Stomach (tissue), 9 donors: ENCODE results near the gene SDR9C7. TPM values are rescaled to one million over a fixed set of nuclear protein-coding genes. Genes with fewer than 3 reads are reported as not detected.
"Not testable (repeated sequence)": the region's sequence is repeated elsewhere in the genome, so short reads cannot be mapped to it uniquely, and the experiment has no call there.

ENCODE experiments used
- DNase-seq, 2 donors: peaks; one replicate each; pipeline versions ENCODE4 v3.0.0 to v3.0.0-alpha.2; 2013 to 2019
- H3K27ac ChIP-seq, 5 donors: fragments of 200-600 bp in 4 of 5; sonication (generic) in 4 of 5; one replicate each; pipeline ENCODE4 v1.5.1; 2013 to 2019; ENCODE audit warnings: mild to moderate bottlenecking in 1 of 5, moderate library complexity in 1 of 5
- H3K27me3 ChIP-seq, 3 donors: fragments of 200-600 bp; sonication (generic); one replicate each; pipeline ENCODE4 v1.5.1; 2017 to 2019; ENCODE audit warnings: mixed run types in 1 of 3
- H3K36me3 ChIP-seq, 4 donors: fragments of 200-600 bp; sonication (generic); 1 replicate in 3 of 4; 2 replicates in 1 of 4; pipeline ENCODE4 v1.5.1; 2016 to 2019
- H3K4me1 ChIP-seq, 4 donors: fragments of 200-600 bp; sonication (generic); one replicate each; pipeline ENCODE4 v1.5.1; 2016 to 2019
- H3K4me3 ChIP-seq, 4 donors: fragments of 200-600 bp; sonication (generic) in 3 of 4; one replicate each; pipeline ENCODE4 v1.5.1; 2016 to 2019; ENCODE audit warnings: mild to moderate bottlenecking in 1 of 4
- H3K9me3 ChIP-seq, 4 donors: fragments of 200-600 bp; sonication (generic); one replicate each; pipeline ENCODE4 v1.5.1; 2016 to 2019
- EP300 ChIP-seq: sonication (generic); formaldehyde crosslinking; IDR thresholded peaks from one replicate; pipeline ENCODE4 v1.6.1; 2017; ENCODE audit warnings: antibody characterized with exemption
- POLR2A ChIP-seq, 4 donors: fragments of 450-650 bp; IDR thresholded peaks; one replicate each; pipeline ENCODE4 v1.6.1; 2016; ENCODE audit warnings: antibody characterized with exemption in 4 of 4, control low read depth in 2 of 4, mild to moderate bottlenecking in 1 of 4, moderate library complexity in 1 of 4
- POLR2AphosphoS5 ChIP-seq, 3 donors: sonication (generic); formaldehyde crosslinking; IDR thresholded peaks; one replicate each; pipeline ENCODE4 v1.6.1; 2016; ENCODE audit warnings: antibody characterized with exemption in 3 of 3
- WGBS, 5 donors: extraction: QIAGEN DNeasy Blood & Tissue Kit in 3 of 5; methylation state at CpG; one replicate each; pipeline versions ENCODE4 v1.1.5 to v1.1.7; 2013 to 2018; 5-methylcytosine and 5-hydroxymethylcytosine counted together
- intact Hi-C: fragments of 100-400 bp; cut with DNase I; formaldehyde crosslinking; loops from one replicate; pipeline ENCODE4 v1.15.1; 2023; ENCODE audit warnings: low total_unique reads
- polyA plus RNA-seq, 3 donors: library from polyadenylated mRNA; stranded (reverse); fragments of 200-250 nt; gene quantifications; one replicate each; pipeline ENCODE4 v1.2.3, GENCODE V29; 2013
- total RNA-seq, 5 donors: library from RNA; depleted of rRNA; stranded (reverse); fragments of >200 nt; gene quantifications; one replicate each; pipeline versions ENCODE4 v1.1.0 to v1.2.3, GENCODE V29; 2014 to 2016
- TF ChIP-seq, protein P1 (sequence below), 7 experiments: fragments of 450-650 bp in 4 of 7; fragments of 200-600 bp in 3 of 7; sonication (generic) in 3 of 7; IDR thresholded peaks; one replicate each; pipeline ENCODE4 v1.5.1; 2016 to 2019; ENCODE audit warnings: antibody characterized with exemption in 7 of 7, control low read depth in 2 of 7, mild to moderate bottlenecking in 1 of 7
- donor health status: healthy with polysubstance abuse.
- donor health status: Bipolar disorder and iron deficiency.
- donor health status: healthy.

The SDR9C7 gene
- total and polyA plus RNA-seq, 8 donors = 0.50 TPM; not detected in 7

DNA sequence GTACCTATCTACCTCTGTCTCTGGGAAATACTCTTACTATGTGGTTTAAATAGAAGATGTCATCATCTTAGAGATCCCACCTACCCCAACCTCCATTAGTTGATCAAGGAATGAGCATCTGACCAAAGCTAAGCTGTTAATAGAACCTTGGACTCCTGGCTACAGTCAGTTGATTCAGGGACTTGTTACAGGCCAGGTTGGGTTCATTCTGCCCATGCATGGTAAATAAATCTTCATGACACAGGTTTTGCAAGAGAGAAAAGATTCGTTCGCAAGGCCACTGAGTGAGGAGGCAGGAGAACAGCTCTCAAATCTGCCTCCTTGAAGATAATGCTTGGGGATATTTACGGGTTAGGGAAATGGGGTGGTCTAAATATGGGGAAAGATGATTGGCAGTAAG lies 19.5 kb downstream of the SDR9C7 start:
- Histone ChIP-seq H3K27ac (no peak overlapping the region), H3K27me3 (no peaks in the 10 kb centered on the region), H3K4me1 (peaks cover 0 to 4% (median 0%) of the 10 kb centered on the region in 4 donors), H3K9me3 (peaks cover under 1 to 17% (median 7%) of the 10 kb centered on the region in 4 donors), H3K4me3 (no peak overlapping the region), H3K36me3 (no peaks in the 10 kb centered on the region)
- TF ChIP-seq, protein P1, sequence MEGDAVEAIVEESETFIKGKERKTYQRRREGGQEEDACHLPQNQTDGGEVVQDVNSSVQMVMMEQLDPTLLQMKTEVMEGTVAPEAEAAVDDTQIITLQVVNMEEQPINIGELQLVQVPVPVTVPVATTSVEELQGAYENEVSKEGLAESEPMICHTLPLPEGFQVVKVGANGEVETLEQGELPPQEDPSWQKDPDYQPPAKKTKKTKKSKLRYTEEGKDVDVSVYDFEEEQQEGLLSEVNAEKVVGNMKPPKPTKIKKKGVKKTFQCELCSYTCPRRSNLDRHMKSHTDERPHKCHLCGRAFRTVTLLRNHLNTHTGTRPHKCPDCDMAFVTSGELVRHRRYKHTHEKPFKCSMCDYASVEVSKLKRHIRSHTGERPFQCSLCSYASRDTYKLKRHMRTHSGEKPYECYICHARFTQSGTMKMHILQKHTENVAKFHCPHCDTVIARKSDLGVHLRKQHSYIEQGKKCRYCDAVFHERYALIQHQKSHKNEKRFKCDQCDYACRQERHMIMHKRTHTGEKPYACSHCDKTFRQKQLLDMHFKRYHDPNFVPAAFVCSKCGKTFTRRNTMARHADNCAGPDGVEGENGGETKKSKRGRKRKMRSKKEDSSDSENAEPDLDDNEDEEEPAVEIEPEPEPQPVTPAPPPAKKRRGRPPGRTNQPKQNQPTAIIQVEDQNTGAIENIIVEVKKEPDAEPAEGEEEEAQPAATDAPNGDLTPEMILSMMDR (IDR thresholded peaks at IDR 0.05) = no peak
- TF ChIP-seq EP300 (no peak), POLR2A (IDR thresholded peaks at IDR 0.05) (no peak)
- 81 to 91% (median 88%) methylated on average over 3 of the region's 3 CpGs for WGBS, 5 donors
- no peak for DNase-seq
- intact Hi-C loops = no loop called here

DNA sequence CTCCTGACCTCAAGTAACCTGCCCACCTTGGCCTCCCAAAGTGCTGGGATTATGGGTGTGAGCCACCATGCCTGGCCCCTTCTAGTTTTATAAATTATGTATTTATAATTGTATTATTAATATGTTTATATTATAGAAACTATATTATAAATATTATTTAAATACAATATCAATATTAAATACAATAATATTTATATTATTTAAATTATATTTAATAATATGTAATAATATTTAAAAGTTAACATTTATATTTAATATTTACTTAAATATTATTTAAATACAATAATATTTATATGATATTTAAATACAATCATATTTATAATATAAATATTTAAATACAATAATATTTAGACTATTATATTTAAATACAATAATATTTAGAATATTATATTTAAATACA lies 20.0 kb downstream of the SDR9C7 start:
- no peak for TF ChIP-seq POLR2A (IDR thresholded peaks at IDR 0.05)
- no peak for TF ChIP-seq POLR2AphosphoS5 (IDR thresholded peaks at IDR 0.05)
- TF ChIP-seq, protein P1 (IDR thresholded peaks at IDR 0.05) = no peak
- TF ChIP-seq EP300 = no peak
- intact Hi-C loops = no loop called here
- Histone ChIP-seq H3K4me1 (peaks cover 0 to 4% (median 0%) of the 10 kb centered on the region in 4 donors), H3K36me3 (no peaks in the 10 kb centered on the region), H3K9me3 (peaks cover 5 to 21% (median 12%) of the 10 kb centered on the region in 4 donors), H3K27me3 (no peaks in the 10 kb centered on the region), H3K4me3 (no peak overlapping the region), H3K27ac (no peak overlapping the region)
- no peak for DNase-seq

DNA sequence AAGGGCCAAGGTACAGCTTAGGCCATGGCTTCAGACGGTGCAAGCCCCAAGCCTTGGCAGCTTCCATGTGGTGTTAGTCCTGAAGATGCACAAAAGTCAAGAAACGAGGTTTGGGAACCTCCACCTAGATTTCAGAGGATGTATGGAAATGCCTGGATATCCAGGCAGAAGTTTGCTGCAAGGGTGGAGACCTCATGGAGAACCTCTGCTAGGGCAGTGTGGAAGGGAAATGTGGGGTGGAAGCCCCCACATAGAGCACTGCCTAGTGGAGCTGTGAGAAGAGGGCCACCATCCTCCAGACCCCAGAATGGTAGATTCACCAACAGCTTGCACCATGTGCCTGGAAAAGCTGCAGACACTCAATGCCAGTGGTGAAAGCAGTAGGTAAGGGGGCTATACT lies 24.8 kb downstream of the SDR9C7 start:
- peaks cover 7 to 38% (median 16%) of the 10 kb centered on the region in 4 donors for H3K9me3 ChIP-seq
- H3K4me1 ChIP-seq, H3K27ac ChIP-seq, intact Hi-C loops, DNase-seq, H3K4me3 ChIP-seq, H3K27me3 ChIP-seq, H3K36me3 ChIP-seq: not testable (repeated sequence)
- 55 to 65% (median 60%) methylated on average over 2 of the region's 2 CpGs for WGBS, 5 donors

DNA sequence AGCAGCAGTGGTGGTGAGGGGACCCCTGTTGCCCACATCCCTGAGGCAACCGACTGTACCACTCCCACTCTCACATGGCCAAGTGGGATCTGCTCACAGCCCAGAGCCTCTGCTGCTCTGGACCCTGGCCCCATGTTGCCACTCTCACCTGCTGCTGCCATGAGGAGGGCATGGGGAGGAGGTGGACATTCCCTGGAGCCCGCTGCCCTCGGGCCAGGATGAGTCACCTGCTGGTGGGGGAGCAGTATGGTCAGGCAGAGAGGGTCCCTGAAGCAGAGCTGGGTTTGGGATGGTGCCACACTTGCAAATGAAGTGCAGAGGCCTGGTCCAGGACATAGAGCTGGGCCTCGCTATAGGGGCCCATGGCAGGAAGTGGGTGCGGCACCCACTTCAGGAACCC lies 26.1 kb downstream of the SDR9C7 start:
- Histone ChIP-seq H3K27ac (no peak overlapping the region), H3K4me1 (no peaks in the 10 kb centered on the region), H3K36me3 (no peaks in the 10 kb centered on the region), H3K27me3 (no peaks in the 10 kb centered on the region), H3K9me3 (peaks cover 7 to 50% (median 23%) of the 10 kb centered on the region in 4 donors), H3K4me3 (no peak overlapping the region)
- no peak for DNase-seq
- WGBS, 5 donors = 76 to 87% (median 78%) methylated on average over 2 to 5 of the region's 5 CpGs
- intact Hi-C loops = no loop called here
- TF ChIP-seq EP300 (no peak), POLR2AphosphoS5 (IDR thresholded peaks at IDR 0.05) (no peak), POLR2A (IDR thresholded peaks at IDR 0.05) (no peak)
- TF ChIP-seq, protein P1 (IDR thresholded peaks at IDR 0.05) = no peak

DNA sequence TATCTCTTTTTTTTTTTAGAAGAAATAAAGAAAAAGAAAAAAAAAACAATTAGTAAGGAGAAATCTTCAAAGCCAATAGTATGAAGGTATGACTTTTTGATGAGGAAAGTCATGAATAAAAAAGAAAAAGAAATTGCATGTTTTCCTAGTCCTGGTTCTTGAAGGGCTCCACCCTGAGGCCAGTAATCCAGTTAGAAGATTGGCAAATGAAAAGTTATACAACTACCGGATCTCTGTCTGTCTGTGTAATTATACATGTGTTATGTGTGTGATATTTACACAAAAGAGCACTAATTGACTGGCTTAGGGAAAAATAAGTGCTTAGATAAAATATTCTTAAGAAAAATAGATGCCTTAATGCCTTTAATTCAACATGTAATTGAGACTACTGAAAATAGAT lies 28.4 kb downstream of the SDR9C7 start:
- intact Hi-C loops = no loop called here
- Histone ChIP-seq H3K27me3 (no peaks in the 10 kb centered on the region), H3K4me3 (no peak overlapping the region), H3K27ac (no peak overlapping the region), H3K36me3 (no peaks in the 10 kb centered on the region), H3K4me1 (no peaks in the 10 kb centered on the region), H3K9me3 (peaks cover 7 to 68% (median 41%) of the 10 kb centered on the region in 4 donors)
- TF ChIP-seq EP300 = no peak
- TF ChIP-seq, protein P1 (IDR thresholded peaks at IDR 0.05) = no peak
- TF ChIP-seq POLR2A (IDR thresholded peaks at IDR 0.05) = no peak
- TF ChIP-seq POLR2AphosphoS5 (IDR thresholded peaks at IDR 0.05) = no peak
- 61 to 84% (median 63%) methylated on average over 1 of the region's 1 CpG for WGBS, 5 donors
- DNase-seq = no peak
